Measurements from ENCODE around the gene TRIM49D1.
"Not testable (repeated sequence)": the region's sequence is repeated elsewhere in the genome, so short reads cannot be mapped to it uniquely, and the experiment has no call there.

The TRIM49D1 gene

GRCh38 chr11:89877511-89877910, 44.5 kb downstream of the TRIM49D1 start:
- not testable (repeated sequence) for H3K79me2 ChIP-seq (ENCODE audit: insufficient read depth, low read length); H3K4me1 ChIP-seq (ENCODE audit: insufficient read depth, low read length, severe bottlenecking); H3K4me2 ChIP-seq (ENCODE audit: low read length); H3K9ac ChIP-seq (ENCODE audit: low read length); H4K20me1 ChIP-seq (ENCODE audit: insufficient read depth, low read length); H2AFZ ChIP-seq (ENCODE audit: low read length); H3K27me3 ChIP-seq (ENCODE audit: insufficient read depth, low read length); H3K9me3 ChIP-seq (ENCODE audit: low read length); H3K27ac ChIP-seq (ENCODE audit: low read depth, low read length, poor library complexity, severe bottlenecking); H3K36me3 ChIP-seq (ENCODE audit: insufficient read depth, low read length); H3K9me2 ChIP-seq (ENCODE audit: low read depth, low read length); H3F3A ChIP-seq (ENCODE audit: insufficient read depth, low read length); H3K4me3 ChIP-seq (ENCODE audit: low read depth, low read length, poor library complexity, severe bottlenecking)

GRCh38 chr11:89872588-89872987, 49.5 kb downstream of the TRIM49D1 start:
- not testable (repeated sequence) for H3K27ac ChIP-seq (ENCODE audit: low read depth, low read length, poor library complexity, severe bottlenecking); H3K79me2 ChIP-seq (ENCODE audit: insufficient read depth, low read length); H3K4me3 ChIP-seq (ENCODE audit: low read depth, low read length, poor library complexity, severe bottlenecking); H3K9me2 ChIP-seq (ENCODE audit: low read depth, low read length); H2AFZ ChIP-seq (ENCODE audit: low read length); H4K20me1 ChIP-seq (ENCODE audit: insufficient read depth, low read length); H3K9ac ChIP-seq (ENCODE audit: low read length); H3F3A ChIP-seq (ENCODE audit: insufficient read depth, low read length); H3K36me3 ChIP-seq (ENCODE audit: insufficient read depth, low read length); H3K4me1 ChIP-seq (ENCODE audit: insufficient read depth, low read length, severe bottlenecking); H3K4me2 ChIP-seq (ENCODE audit: low read length); H3K9me3 ChIP-seq (ENCODE audit: low read length); H3K27me3 ChIP-seq (ENCODE audit: insufficient read depth, low read length)

GRCh38 chr11:89865223-89865622, 56.8 kb downstream of the TRIM49D1 start:
- not testable (repeated sequence) for H4K20me1 ChIP-seq (ENCODE audit: insufficient read depth, low read length); H3F3A ChIP-seq (ENCODE audit: insufficient read depth, low read length); H3K36me3 ChIP-seq (ENCODE audit: insufficient read depth, low read length); H3K4me3 ChIP-seq (ENCODE audit: low read depth, low read length, poor library complexity, severe bottlenecking); H3K4me2 ChIP-seq (ENCODE audit: low read length); H3K4me1 ChIP-seq (ENCODE audit: insufficient read depth, low read length, severe bottlenecking); H3K9me3 ChIP-seq (ENCODE audit: low read length); H3K27ac ChIP-seq (ENCODE audit: low read depth, low read length, poor library complexity, severe bottlenecking); H3K9me2 ChIP-seq (ENCODE audit: low read depth, low read length); H3K9ac ChIP-seq (ENCODE audit: low read length); H3K27me3 ChIP-seq (ENCODE audit: insufficient read depth, low read length); H2AFZ ChIP-seq (ENCODE audit: low read length); H3K79me2 ChIP-seq (ENCODE audit: insufficient read depth, low read length)

- not testable (repeated sequence) for H4K20me1 ChIP-seq (ENCODE audit: insufficient read depth, low read length); H3K9ac ChIP-seq (ENCODE audit: low read length); H2AFZ ChIP-seq (ENCODE audit: low read length); H3K4me3 ChIP-seq (ENCODE audit: low read depth, low read length, poor library complexity, severe bottlenecking); H3K36me3 ChIP-seq (ENCODE audit: insufficient read depth, low read length); H3K9me2 ChIP-seq (ENCODE audit: low read depth, low read length); H3K27me3 ChIP-seq (ENCODE audit: insufficient read depth, low read length); H3F3A ChIP-seq (ENCODE audit: insufficient read depth, low read length); H3K4me2 ChIP-seq (ENCODE audit: low read length); H3K9me3 ChIP-seq (ENCODE audit: low read length); H3K27ac ChIP-seq (ENCODE audit: low read depth, low read length, poor library complexity, severe bottlenecking); H3K79me2 ChIP-seq (ENCODE audit: insufficient read depth, low read length); H3K4me1 ChIP-seq (ENCODE audit: insufficient read depth, low read length, severe bottlenecking)
Measured at GRCh38 chr11:89863906-89864704, 57.9 kb downstream of the TRIM49D1 start.

All from OCI-LY1 (cell line).